Fibroblast of mammary gland (primary cell): ENCODE measurements around the gene SMAD3.

ENCODE experiments used
- DNase-seq: peaks from one replicate; pipeline ENCODE4 v3.0.0-alpha.2; 2010; ENCODE audit warnings: low read depth
- H3K4me3 ChIP-seq: 2 replicates; pipeline ENCODE4 v1.5.1; 2011; ENCODE audit warnings: low read depth, mild to moderate bottlenecking, low read length, moderate library complexity; ENCODE audit not compliant: control insufficient read depth
- CTCF ChIP-seq: conservative IDR thresholded peaks from 2 replicates; pipeline ENCODE4 v1.5.1; 2011; ENCODE audit warnings: low read depth, low read length, inconsistent platforms; ENCODE audit not compliant: control insufficient read depth, insufficient read depth

Gene SMAD3

GRCh38 chr15:67042551-67043142 lies 22.8 kb upstream of the SMAD3 start:
- TF ChIP-seq CTCF = no peak
- peak; percentile 43 for DNase-seq
- H3K4me3 ChIP-seq = no peak overlapping the region

- TF ChIP-seq CTCF = no peak
- no peak overlapping the region for H3K4me3 ChIP-seq
- peak; percentile 84 for DNase-seq
These were observed 21.2 kb upstream of the SMAD3 start for GRCh38 chr15:67043939-67044771.

GRCh38 chr15:67047149-67047661 lies 18.2 kb upstream of the SMAD3 start:
- no peak for DNase-seq
- H3K4me3 ChIP-seq = no peak overlapping the region
- TF ChIP-seq CTCF = no peak

GRCh38 chr15:67048281-67049279 lies 16.8 kb upstream of the SMAD3 start:
- no peak for TF ChIP-seq CTCF
- DNase-seq = peak; percentile 81
- no peak overlapping the region for H3K4me3 ChIP-seq

- peak; percentile 87 for DNase-seq
- no peak overlapping the region for H3K4me3 ChIP-seq
- no peak for TF ChIP-seq CTCF
These were observed 15.9 kb upstream of the SMAD3 start for GRCh38 chr15:67049351-67050044.

GRCh38 chr15:67050062-67050461 lies 15.3 kb upstream of the SMAD3 start:
- DNase-seq = peak; percentile 83

More at GRCh38 chr15:67050062-67050461, 15.3 kb upstream of the SMAD3 start:
- no peak overlapping the region for H3K4me3 ChIP-seq
- no peak for TF ChIP-seq CTCF
